Fibroblast of lung (primary cell): ENCODE results near the gene FAM20C. TPM values are rescaled to one million over a fixed set of nuclear protein-coding genes. Genes with fewer than 3 reads are reported as not detected.

Experiments
- DNase-seq, 2 donors: peaks; one replicate each; pipeline versions ENCODE4 v3.0.0 to v3.0.0-alpha.2; 2010; ENCODE audit warnings: low read depth in 2 of 2
- H2AFZ ChIP-seq: 2 replicates; pipeline ENCODE4 v1.5.1; 2012; ENCODE audit warnings: low read length, control low read depth, inconsistent platforms
- H3K27ac ChIP-seq: 2 replicates; pipeline ENCODE4 v1.5.1; 2011; ENCODE audit warnings: low read length, control low read depth; ENCODE audit not compliant: insufficient read depth
- H3K27me3 ChIP-seq: 2 replicates; pipeline ENCODE4 v1.5.1; 2011; ENCODE audit warnings: mild to moderate bottlenecking, low read length; ENCODE audit not compliant: control insufficient read depth, insufficient read depth
- H3K36me3 ChIP-seq: 2 replicates; pipeline ENCODE4 v1.5.1; 2011; ENCODE audit warnings: low read length; ENCODE audit not compliant: control insufficient read depth, insufficient read depth
- H3K4me1 ChIP-seq: 2 replicates; pipeline ENCODE4 v1.5.1; 2011; ENCODE audit warnings: low read length; ENCODE audit not compliant: control insufficient read depth, insufficient read depth; ENCODE audit errors: extremely low read depth
- H3K4me2 ChIP-seq: 2 replicates; pipeline ENCODE4 v1.5.1; 2011; ENCODE audit warnings: low read length, control low read depth; ENCODE audit not compliant: insufficient read depth; ENCODE audit errors: extremely low read depth
- H3K4me3 ChIP-seq, 4 experiments: fragments of 200-600 bp in 1 of 4; sonication (generic) in 1 of 4; replicated peaks in 1 of 4; 2 replicates each; pipeline ENCODE4 v1.5.1; 2011 to 2016; ENCODE audit warnings: low read length in 4 of 4, low read depth in 3 of 4, mild to moderate bottlenecking in 3 of 4, control low read depth in 2 of 4, inconsistent platforms in 1 of 4, mixed read lengths in 1 of 4; ENCODE audit not compliant: insufficient read depth in 1 of 4; ENCODE audit errors: control extremely low read depth in 1 of 4
- H3K79me2 ChIP-seq: 2 replicates; pipeline ENCODE4 v1.5.1; 2012; ENCODE audit warnings: mild to moderate bottlenecking, low read length, inconsistent platforms; ENCODE audit not compliant: control insufficient read depth, insufficient read depth
- H3K9ac ChIP-seq: 2 replicates; pipeline ENCODE4 v1.5.1; 2011; ENCODE audit warnings: mild to moderate bottlenecking, low read length, control low read depth; ENCODE audit not compliant: insufficient read depth
- H3K9me3 ChIP-seq: 2 replicates; pipeline ENCODE4 v1.5.1; 2012; ENCODE audit warnings: low read depth, low read length; ENCODE audit not compliant: control insufficient read depth, insufficient read depth
- H4K20me1 ChIP-seq: 2 replicates; pipeline ENCODE4 v1.5.1; 2011; ENCODE audit warnings: low read length; ENCODE audit not compliant: control insufficient read depth, insufficient read depth; ENCODE audit errors: extremely low read depth
- CTCF ChIP-seq, 2 donors: IDR thresholded peaks in 1 of 2; conservative IDR thresholded peaks in 1 of 2; 1 replicate in 1 of 2; 2 replicates in 1 of 2; pipeline ENCODE4 v1.5.1; 2011 to 2012; ENCODE audit warnings: low read length in 2 of 2, control low read depth in 1 of 2, inconsistent platforms in 1 of 2, low read depth in 1 of 2, mild to moderate bottlenecking in 1 of 2
- EZH2 ChIP-seq: IDR thresholded peaks from 2 replicates; pipeline ENCODE4 v1.5.1; 2012; ENCODE audit warnings: low read length, control low read depth, mild to moderate bottlenecking; ENCODE audit errors: missing control alignments
- polyA plus RNA-seq, 2 donors: library from polyadenylated mRNA; depleted of rRNA in 1 of 2; stranded (reverse) in 1 of 2; unstranded in 1 of 2; fragments of >200 nt; gene quantifications; 2 replicates each; pipeline ENCODE4 v1.2.1, GENCODE V29; 2011 to 2012; ENCODE audit warnings: missing spikeins in 1 of 2
- total RNA-seq: library from RNA; depleted of rRNA; stranded (reverse); fragments of >200 nt; gene quantifications from 2 replicates; pipeline ENCODE4 v1.2.1, GENCODE V29; 2014

Gene FAM20C
- total and polyA plus RNA-seq, 2 donors (not counting 1 experiment from before 2014, with no cell fraction given), result 31.8 to 70.7 TPM

DNA sequence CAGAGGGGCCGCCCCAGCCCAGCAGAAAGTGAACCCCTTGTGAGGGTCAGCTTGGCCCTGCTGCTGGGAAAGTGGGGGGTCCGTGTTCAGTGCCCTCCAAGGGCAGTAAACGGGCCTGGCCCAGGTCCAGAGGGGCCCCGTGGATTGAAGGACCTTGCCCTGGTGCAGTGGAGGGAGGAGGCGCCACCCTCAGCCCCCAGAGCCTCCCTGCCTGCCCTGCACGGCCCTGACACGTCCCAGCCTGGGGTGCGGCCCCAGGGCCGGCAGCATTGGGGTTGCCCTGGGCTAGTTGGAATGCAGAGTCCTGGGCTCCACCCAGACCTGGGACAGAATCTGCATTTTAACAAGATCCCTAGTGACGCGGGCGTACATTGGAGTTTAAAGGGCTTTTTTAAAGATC is 54.8 kb downstream of the FAM20C start:
- no peaks in the 10 kb centered on the region for H3K4me1 ChIP-seq
- peaks cover 3% of the 10 kb centered on the region for H3K79me2 ChIP-seq
- H3K36me3 ChIP-seq, result peaks cover 26% of the 10 kb centered on the region
- H3K4me2 ChIP-seq, result no peak overlapping the region
- no peak overlapping the region for H3K9ac ChIP-seq
- no peak overlapping the region for H3K4me3 ChIP-seq
- H3K9me3 ChIP-seq, result no peaks in the 10 kb centered on the region
- TF ChIP-seq CTCF (conservative IDR thresholded peaks at IDR 0.05 in 1 of 2, IDR thresholded peaks at IDR 0.05 in 1 of 2; ENCODE audit: low read depth in 1 of 2, low read length in 2 of 2) (no peak), EZH2 (no peak)
- no peaks in the 10 kb centered on the region for H4K20me1 ChIP-seq
- H3K27me3 ChIP-seq, result no peaks in the 10 kb centered on the region
- no peak overlapping the region for H3K27ac ChIP-seq
- no peak overlapping the region for H2AFZ ChIP-seq
- no peak for DNase-seq

GRCh38 chr7:247636-248035 is 55.3 kb downstream of the FAM20C start:
- H3K27me3 ChIP-seq, result no peaks in the 10 kb centered on the region
- H4K20me1 ChIP-seq, result no peaks in the 10 kb centered on the region
- H3K79me2 ChIP-seq, result peaks cover 3% of the 10 kb centered on the region
- H3K27ac ChIP-seq, result no peak overlapping the region
- no peak overlapping the region for H3K4me3 ChIP-seq
- H2AFZ ChIP-seq, result no peak overlapping the region
- no peaks in the 10 kb centered on the region for H3K4me1 ChIP-seq
- DNase-seq, result no peak
- H3K36me3 ChIP-seq, result peaks cover 26% of the 10 kb centered on the region
- TF ChIP-seq EZH2 (no peak), CTCF (conservative IDR thresholded peaks at IDR 0.05 in 1 of 2, IDR thresholded peaks at IDR 0.05 in 1 of 2; ENCODE audit: low read depth in 1 of 2, low read length in 2 of 2) (no peak)
- H3K9me3 ChIP-seq, result no peaks in the 10 kb centered on the region
- no peak overlapping the region for H3K9ac ChIP-seq
- no peak overlapping the region for H3K4me2 ChIP-seq

DNA sequence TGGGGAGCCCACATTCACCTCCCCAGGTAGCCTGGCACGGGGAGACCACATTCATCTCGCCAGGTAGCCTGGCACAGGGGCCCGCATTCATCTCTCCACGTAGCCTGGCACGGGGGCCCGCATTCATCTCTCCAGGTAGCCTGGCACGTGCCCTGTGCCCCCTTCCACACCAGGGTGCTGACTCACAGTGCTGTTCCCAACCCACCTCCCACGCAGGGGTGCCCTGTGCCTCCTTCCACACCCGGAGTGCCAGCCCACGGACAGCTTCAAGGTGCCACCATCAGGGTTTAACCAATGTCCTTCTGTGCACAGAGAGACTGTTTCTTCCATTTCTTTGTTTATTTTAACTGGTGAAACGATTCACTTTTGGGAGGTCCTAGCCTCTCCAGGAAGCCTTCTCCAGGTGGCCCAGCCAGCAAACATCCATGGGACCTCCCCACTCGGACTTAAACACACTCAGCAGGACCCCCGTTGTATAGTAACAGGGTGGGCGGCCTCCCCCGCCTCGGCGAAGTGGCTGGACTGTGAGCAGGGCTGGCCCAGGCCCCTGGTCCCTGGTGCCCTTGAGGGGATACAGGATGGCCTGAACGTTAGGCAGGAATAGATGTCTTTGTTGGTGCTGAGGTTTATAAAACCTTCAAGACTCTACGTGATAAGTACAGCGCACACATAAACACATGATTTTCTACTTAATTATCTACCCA is 56.5 kb downstream of the FAM20C start:
- H3K27me3 ChIP-seq, result no peaks in the 10 kb centered on the region
- no peaks in the 10 kb centered on the region for H4K20me1 ChIP-seq
- H3K27ac ChIP-seq, result no peak overlapping the region
- no peak overlapping the region for H2AFZ ChIP-seq
- no peaks in the 10 kb centered on the region for H3K4me1 ChIP-seq
- H3K79me2 ChIP-seq, result peaks cover 3% of the 10 kb centered on the region
- no peak overlapping the region for H3K4me2 ChIP-seq
- no peak overlapping the region for H3K9ac ChIP-seq
- no peaks in the 10 kb centered on the region for H3K9me3 ChIP-seq
- H3K36me3 ChIP-seq, result peaks cover 31% of the 10 kb centered on the region
- no peak overlapping the region for H3K4me3 ChIP-seq
- DNase-seq, result no peak
- TF ChIP-seq CTCF (conservative IDR thresholded peaks at IDR 0.05 in 1 of 2, IDR thresholded peaks at IDR 0.05 in 1 of 2; ENCODE audit: low read depth in 1 of 2, low read length in 2 of 2) (no peak), EZH2 (no peak)
